ENCODE measurements around the gene TMPRSS9.

Gene TMPRSS9

GRCh38 chr19:2432131-2432848 is 72.2 kb downstream of the TMPRSS9 start:
- no peak for DNase-seq (ENCODE audit: low read depth in 2 of 2, low spot score in 1 of 2)

GRCh38 chr19:2433854-2434253 is 73.8 kb downstream of the TMPRSS9 start:
- no peak for DNase-seq (ENCODE audit: low read depth in 2 of 2, low spot score in 1 of 2)

- DNase-seq (ENCODE audit: low read depth in 2 of 2, low spot score in 1 of 2): no peak
These were observed 74.2 kb downstream of the TMPRSS9 start for GRCh38 chr19:2434267-2434666.

GRCh38 chr19:2434721-2435265 is 74.7 kb downstream of the TMPRSS9 start:
- no peak for DNase-seq (ENCODE audit: low read depth in 2 of 2, low spot score in 1 of 2)

GRCh38 chr19:2436384-2436783 is 76.3 kb downstream of the TMPRSS9 start:
- DNase-seq (ENCODE audit: low read depth in 2 of 2, low spot score in 1 of 2): no peak

GRCh38 chr19:2436926-2437325 is 76.9 kb downstream of the TMPRSS9 start:
- no peak for DNase-seq (ENCODE audit: low read depth in 2 of 2, low spot score in 1 of 2)

- no peak for DNase-seq (ENCODE audit: low read depth in 2 of 2, low spot score in 1 of 2)
These were observed 78.1 kb downstream of the TMPRSS9 start for GRCh38 chr19:2438178-2438577.

- DNase-seq (ENCODE audit: low read depth in 2 of 2, low spot score in 1 of 2): no peak
These were observed 80.5 kb downstream of the TMPRSS9 start for GRCh38 chr19:2440515-2440914.

- DNase-seq (ENCODE audit: low read depth in 2 of 2, low spot score in 1 of 2): no peak
These were observed 81.2 kb downstream of the TMPRSS9 start for GRCh38 chr19:2441096-2441752.

- no peak for DNase-seq (ENCODE audit: low read depth in 2 of 2, low spot score in 1 of 2)
These were observed 83.2 kb downstream of the TMPRSS9 start for GRCh38 chr19:2443116-2443784.

- no peak for DNase-seq (ENCODE audit: low read depth in 2 of 2, low spot score in 1 of 2)
These were observed 83.7 kb downstream of the TMPRSS9 start for GRCh38 chr19:2443785-2444182.

GRCh38 chr19:2444251-2445002 is 84.4 kb downstream of the TMPRSS9 start:
- DNase-seq (ENCODE audit: low read depth in 2 of 2, low spot score in 1 of 2): no peak

GRCh38 chr19:2446381-2446780 is 86.3 kb downstream of the TMPRSS9 start:
- DNase-seq (ENCODE audit: low read depth in 2 of 2, low spot score in 1 of 2): no peak

- no peak for DNase-seq (ENCODE audit: low read depth in 2 of 2, low spot score in 1 of 2)
These were observed 89.0 kb downstream of the TMPRSS9 start for GRCh38 chr19:2449019-2449418.

- DNase-seq (ENCODE audit: low read depth in 2 of 2, low spot score in 1 of 2): no peak
These were observed 91.1 kb downstream of the TMPRSS9 start for GRCh38 chr19:2451138-2451537.

- no peak for DNase-seq (ENCODE audit: low read depth in 2 of 2, low spot score in 1 of 2)
These were observed 91.7 kb downstream of the TMPRSS9 start for GRCh38 chr19:2451741-2452140.

GRCh38 chr19:2453431-2454025 is 93.5 kb downstream of the TMPRSS9 start:
- DNase-seq (ENCODE audit: low read depth in 2 of 2, low spot score in 1 of 2): no peak

GRCh38 chr19:2454199-2454961 is 94.3 kb downstream of the TMPRSS9 start:
- no peak for DNase-seq (ENCODE audit: low read depth in 2 of 2, low spot score in 1 of 2)

GRCh38 chr19:2454962-2455850 is 95.1 kb downstream of the TMPRSS9 start:
- DNase-seq (ENCODE audit: low read depth in 2 of 2, low spot score in 1 of 2): no peak
